SK-N-SH (cell line): Measurements from ENCODE around the gene ZP4. TPM values are rescaled to one million over a fixed set of nuclear protein-coding genes. Genes with fewer than 3 reads are reported as not detected.

Source experiments
- CTCF ChIA-PET: fragments of 300-600, 350-600 bp; formaldehyde crosslinking; extraction: SDS; loops from one replicate; lab custom pipeline; 2021; lab: Yijun Ruan, JAX
- POLR2A ChIA-PET: fragments of 350-600 bp; sonication (Branson Sonifier 250); formaldehyde crosslinking; extraction: SDS; loops from one replicate; lab custom pipeline; 2020; ENCODE audit warnings: antibody characterized with exemption, inconsistent platforms; lab: Yijun Ruan, JAX
- DNase-seq: peaks from one replicate; pipeline ENCODE4 v3.0.0; 2012
- H2AFZ ChIP-seq: fragments of 200-600 bp; sonication (generic); 2 replicates; pipeline ENCODE4 v1.8.1; 2016; ENCODE audit warnings: antibody characterized with exemption, mild to moderate bottlenecking, low read depth
- H3F3A ChIP-seq: fragments of 200-600 bp; sonication (generic); replicated peaks from 2 replicates; pipeline ENCODE3; 2016; ENCODE audit warnings: antibody characterized with exemption, mild to moderate bottlenecking; ENCODE audit not compliant: insufficient read depth
- H3K27ac ChIP-seq, 2 experiments: fragments of 200-500 bp in 1 of 2; fragments of 200-600 bp in 1 of 2; sonication (Bioruptor generic) in 1 of 2; sonication (generic), shearing (Covaris generic) in 1 of 2; 2 replicates each; pipeline versions ENCODE4 v1.5.1 to v1.6.1; 2014 to 2016; ENCODE audit warnings: low read depth in 2 of 2, inconsistent platforms in 1 of 2, low read length in 1 of 2, mild to moderate bottlenecking in 1 of 2, mixed read lengths in 1 of 2
- H3K27me3 ChIP-seq: fragments of 200-600 bp; sonication (generic), shearing (Covaris generic); 2 replicates; pipeline ENCODE4 v1.6.1; 2016; ENCODE audit warnings: mixed run types; ENCODE audit not compliant: insufficient read depth
- H3K36me3 ChIP-seq, 2 experiments: fragments of 200-500 bp in 1 of 2; fragments of 200-600 bp in 1 of 2; sonication (Bioruptor generic) in 1 of 2; sonication (generic) in 1 of 2; replicated peaks in 1 of 2; 2 replicates each; pipeline versions ENCODE3 to v1.5.1; 2014 to 2016; ENCODE audit warnings: low read length in 1 of 2, mild to moderate bottlenecking in 1 of 2; ENCODE audit not compliant: insufficient read depth in 2 of 2, control insufficient read depth in 1 of 2
- H3K4me1 ChIP-seq, 2 experiments: fragments of 200-500 bp in 1 of 2; fragments of 200-600 bp in 1 of 2; sonication (Bioruptor generic) in 1 of 2; sonication (generic), shearing (Covaris generic) in 1 of 2; 2 replicates each; pipeline versions ENCODE4 v1.5.1 to v1.6.1; 2014 to 2016; ENCODE audit warnings: low read depth in 1 of 2, low read length in 1 of 2, mixed run types in 1 of 2; ENCODE audit not compliant: insufficient read depth in 2 of 2, control insufficient read depth in 1 of 2
- H3K4me2 ChIP-seq: fragments of 200-600 bp; sonication (generic), shearing (Covaris generic); 2 replicates; pipeline ENCODE4 v1.6.1; 2017; ENCODE audit warnings: mixed run types
- H3K4me3 ChIP-seq, 2 experiments: fragments of 200-500 bp in 1 of 2; fragments of 200-600 bp in 1 of 2; sonication (Bioruptor generic) in 1 of 2; sonication (generic), shearing (Covaris generic) in 1 of 2; 2 replicates each; pipeline versions ENCODE4 v1.5.1 to v1.8.1; 2014 to 2016; ENCODE audit warnings: low read depth in 2 of 2, inconsistent platforms in 1 of 2, low read length in 1 of 2, mild to moderate bottlenecking in 1 of 2, mixed read lengths in 1 of 2, moderate library complexity in 1 of 2
- H3K79me2 ChIP-seq: fragments of 200-600 bp; sonication (generic); 2 replicates; pipeline ENCODE4 v1.8.1; 2017; ENCODE audit warnings: mild to moderate bottlenecking; ENCODE audit not compliant: insufficient read depth
- H3K9ac ChIP-seq: fragments of 200-600 bp; sonication (generic); 2 replicates; pipeline ENCODE4 v1.6.1; 2017; ENCODE audit warnings: mixed run types
- H3K9me2 ChIP-seq: fragments of 200-600 bp; sonication (generic); 2 replicates; pipeline ENCODE4 v1.6.1; 2017; ENCODE audit warnings: mixed run types
- H3K9me3 ChIP-seq: fragments of 200-600 bp; sonication (generic); 2 replicates; pipeline ENCODE4 v1.6.1; 2017; ENCODE audit warnings: mixed run types, mild to moderate bottlenecking, moderate library complexity
- H4K20me1 ChIP-seq: fragments of 200-600 bp; sonication (generic); 2 replicates; pipeline ENCODE4 v1.6.1; 2017; ENCODE audit warnings: mild to moderate bottlenecking, mixed run types; ENCODE audit not compliant: insufficient read depth
- CHD2 ChIP-seq: fragments of 150-350 bp; IDR thresholded peaks from 2 replicates; pipeline ENCODE4 v1.6.1; 2018; ENCODE audit warnings: low read length; ENCODE audit not compliant: partially characterized antibody
- EP300 ChIP-seq, 2 experiments: IDR thresholded peaks; 2 replicates each; pipeline versions ENCODE4 v1.4.0 to v1.6.1; 2012; ENCODE audit warnings: borderline replicate concordance in 1 of 2, low read depth in 1 of 2, low read length in 1 of 2
- EZH2phosphoT487 ChIP-seq: fragments of 200-600 bp; sonication (generic); IDR thresholded peaks from 2 replicates; pipeline ENCODE4 v1.6.1; 2017; ENCODE audit warnings: low read depth, mixed run types, mild to moderate bottlenecking, antibody characterized with exemption, moderate library complexity, borderline replicate concordance
- FOXM1 ChIP-seq: IDR thresholded peaks from 2 replicates; pipeline ENCODE4 v1.4.0; 2012; ENCODE audit warnings: low read depth, mild to moderate bottlenecking
- GABPA ChIP-seq: IDR thresholded peaks from 2 replicates; pipeline ENCODE4 v1.4.0; 2012; ENCODE audit warnings: low read depth, mild to moderate bottlenecking
- GATA2 ChIP-seq: sonication (generic); formaldehyde crosslinking; IDR thresholded peaks from 2 replicates; pipeline ENCODE4 v1.5.0; 2020; ENCODE audit warnings: mild to moderate bottlenecking, missing genetic modification reagents
- POLR2AphosphoS5 ChIP-seq: IDR thresholded peaks from 2 replicates; pipeline ENCODE4 v1.6.1; 2012; ENCODE audit warnings: low read depth, low read length
- REST ChIP-seq: IDR thresholded peaks from 2 replicates; pipeline ENCODE4 v1.6.1; 2012; ENCODE audit warnings: mild to moderate bottlenecking, low read depth, low read length, moderate library complexity
- SIN3A ChIP-seq: IDR thresholded peaks from 2 replicates; pipeline ENCODE4 v1.6.1; 2012; ENCODE audit warnings: low read depth, mild to moderate bottlenecking, low read length, moderate library complexity, borderline replicate concordance
- SMC3 ChIP-seq: IDR thresholded peaks from 2 replicates; pipeline ENCODE4 v1.6.1; 2012; ENCODE audit warnings: low read depth, low read length, improper control_type of control experiment
- TAF1 ChIP-seq: IDR thresholded peaks from 2 replicates; pipeline ENCODE4 v1.6.1; 2012; ENCODE audit warnings: low read depth, mild to moderate bottlenecking, low read length, moderate library complexity, borderline replicate concordance
- USF2 ChIP-seq: fragments of 150-350 bp; IDR thresholded peaks from 2 replicates; pipeline ENCODE4 v1.6.1; 2017; ENCODE audit warnings: antibody characterized with exemption, low read length, low read depth, borderline replicate concordance
- YY1 ChIP-seq: IDR thresholded peaks from 2 replicates; pipeline ENCODE4 v1.4.0; 2012; ENCODE audit warnings: low read depth, mild to moderate bottlenecking
- WGBS: methylation state at CpG from one replicate; pipeline ENCODE4 v1.1.6; 2017; ENCODE audit warnings: low lambda C conversion rate; 5-methylcytosine and 5-hydroxymethylcytosine counted together
- polyA plus RNA-seq, 3 experiments: library from polyadenylated mRNA; depleted of rRNA; stranded (reverse); fragments of >200 nt; gene quantifications; 2 replicates each; pipeline ENCODE4 v1.2.3, GENCODE V29; 2012
- TF ChIP-seq, protein P1 (sequence below): IDR thresholded peaks from 2 replicates; pipeline ENCODE4 v1.4.0; 2012; ENCODE audit warnings: low read depth

ZP4 gene
- polyA plus RNA-seq, 1 of the 3 experiments (the other 2 are of a cell fraction), result not detected

- no peak for TF ChIP-seq SMC3
- TF ChIP-seq USF2, result no peak
- TF ChIP-seq EP300 (IDR thresholded peaks at IDR 0.05; ENCODE audit: borderline replicate concordance in 1 of 2, low read depth in 1 of 2, low read length in 1 of 2), result no peak
- no peak for TF ChIP-seq TAF1
- no peak for TF ChIP-seq POLR2AphosphoS5
- TF ChIP-seq FOXM1, result no peak
- no peak for TF ChIP-seq YY1
- no peak for TF ChIP-seq GABPA
- TF ChIP-seq, protein P1, sequence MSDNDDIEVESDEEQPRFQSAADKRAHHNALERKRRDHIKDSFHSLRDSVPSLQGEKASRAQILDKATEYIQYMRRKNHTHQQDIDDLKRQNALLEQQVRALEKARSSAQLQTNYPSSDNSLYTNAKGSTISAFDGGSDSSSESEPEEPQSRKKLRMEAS, result no peak
- no peak for TF ChIP-seq CHD2
- no peak for TF ChIP-seq SIN3A
- no peak for TF ChIP-seq EZH2phosphoT487
- TF ChIP-seq GATA2 (CRISPR knock-in tag), result no peak
- no peak for TF ChIP-seq REST
- H3K4me3 ChIP-seq, result no peak overlapping the region
- no peaks in the 10 kb centered on the region for H3F3A ChIP-seq
- no peak overlapping the region for H2AFZ ChIP-seq
- no peak overlapping the region for H3K27ac ChIP-seq
- H3K27me3 ChIP-seq, result no peaks in the 10 kb centered on the region
- 62% methylated on average over 3 of the region's 3 CpGs for WGBS
- no peaks in the 10 kb centered on the region for H3K9me3 ChIP-seq
- H3K9ac ChIP-seq, result no peak overlapping the region
- H4K20me1 ChIP-seq, result no peaks in the 10 kb centered on the region
- H3K79me2 ChIP-seq, result no peaks in the 10 kb centered on the region
- ChIA-PET POLR2A (no interaction called here), CTCF (interaction anchor here (1.0 to 9.0 kb wide), 9 partner anchors 11 to 1191 kb away, joined by 3 to 126 read pairs (median 6); no protein-coding TSS in a partner anchor)
- H3K9me2 ChIP-seq, result no peaks in the 10 kb centered on the region
- H3K4me2 ChIP-seq, result no peak overlapping the region
- no peaks in the 10 kb centered on the region; a peak in 2 of 4 replicates for H3K4me1 ChIP-seq
- no peaks in the 10 kb centered on the region for H3K36me3 ChIP-seq
- DNase-seq, result no peak
Measured at GRCh38 chr1:237852342-237852741, 38.4 kb downstream of the ZP4 start.
